WERI-Rb-1 (cell line): Measurements from ENCODE around the gene PPP1R13B.

Experiments used
- DNase-seq: peaks from one replicate; pipeline ENCODE4 v3.0.0-alpha.2; 2020
- H3K27ac ChIP-seq: fragments of 250-450 bp; sonication (Bioruptor Pico); 2 replicates; pipeline ENCODE4 v1.5.1; 2020; ENCODE audit warnings: mild to moderate bottlenecking, moderate library complexity
- H3K27me3 ChIP-seq: fragments of 250-450 bp; sonication (Bioruptor Pico); 2 replicates; pipeline ENCODE4 v1.5.1; 2021; ENCODE audit warnings: mild to moderate bottlenecking, low read depth, moderate library complexity; ENCODE audit not compliant: insufficient read depth, severe bottlenecking
- H3K36me3 ChIP-seq: fragments of 250-450 bp; sonication (Bioruptor Pico); 2 replicates; pipeline ENCODE4 v1.5.1; 2020; ENCODE audit warnings: mild to moderate bottlenecking, moderate library complexity
- H3K4me3 ChIP-seq: 2 replicates; pipeline ENCODE4 v1.5.1; 2011; ENCODE audit warnings: low read depth, mild to moderate bottlenecking, control low read depth, low read length
- H3K9me3 ChIP-seq: fragments of 250-450 bp; sonication (Bioruptor Pico); 2 replicates; pipeline ENCODE4 v1.5.1; 2021; ENCODE audit warnings: mild to moderate bottlenecking, moderate library complexity; ENCODE audit not compliant: severe bottlenecking
- TF ChIP-seq, protein P1 (sequence below): IDR thresholded peaks from 2 replicates; pipeline ENCODE4 v1.5.1; 2011; ENCODE audit warnings: low read depth, mild to moderate bottlenecking, control low read depth, inconsistent platforms, low read length

The PPP1R13B gene

DNA sequence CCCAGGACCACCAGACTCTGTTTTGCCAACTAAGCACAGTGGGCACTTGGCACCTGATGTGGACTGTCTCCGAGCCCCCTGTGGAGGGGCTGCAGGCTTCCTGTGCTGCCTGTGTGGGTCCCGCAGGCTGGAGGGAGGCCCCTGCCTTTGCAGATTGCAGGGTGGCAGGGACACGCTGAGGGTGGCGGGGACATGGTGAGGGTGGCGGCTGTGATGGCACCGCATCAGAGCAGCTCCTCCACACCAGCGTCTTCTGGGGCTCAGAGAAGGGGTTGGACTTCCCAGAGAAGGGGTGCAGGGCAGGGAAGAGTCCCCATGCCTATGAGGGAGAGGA is 123.7 kb downstream of the PPP1R13B start:
- DNase-seq, result no peak
- Histone ChIP-seq H3K9me3 (no peaks in the 10 kb centered on the region), H3K27me3 (no peaks in the 10 kb centered on the region), H3K36me3 (peaks cover 4% of the 10 kb centered on the region), H3K4me3 (no peak overlapping the region), H3K27ac (no peak overlapping the region)
- TF ChIP-seq, protein P1, sequence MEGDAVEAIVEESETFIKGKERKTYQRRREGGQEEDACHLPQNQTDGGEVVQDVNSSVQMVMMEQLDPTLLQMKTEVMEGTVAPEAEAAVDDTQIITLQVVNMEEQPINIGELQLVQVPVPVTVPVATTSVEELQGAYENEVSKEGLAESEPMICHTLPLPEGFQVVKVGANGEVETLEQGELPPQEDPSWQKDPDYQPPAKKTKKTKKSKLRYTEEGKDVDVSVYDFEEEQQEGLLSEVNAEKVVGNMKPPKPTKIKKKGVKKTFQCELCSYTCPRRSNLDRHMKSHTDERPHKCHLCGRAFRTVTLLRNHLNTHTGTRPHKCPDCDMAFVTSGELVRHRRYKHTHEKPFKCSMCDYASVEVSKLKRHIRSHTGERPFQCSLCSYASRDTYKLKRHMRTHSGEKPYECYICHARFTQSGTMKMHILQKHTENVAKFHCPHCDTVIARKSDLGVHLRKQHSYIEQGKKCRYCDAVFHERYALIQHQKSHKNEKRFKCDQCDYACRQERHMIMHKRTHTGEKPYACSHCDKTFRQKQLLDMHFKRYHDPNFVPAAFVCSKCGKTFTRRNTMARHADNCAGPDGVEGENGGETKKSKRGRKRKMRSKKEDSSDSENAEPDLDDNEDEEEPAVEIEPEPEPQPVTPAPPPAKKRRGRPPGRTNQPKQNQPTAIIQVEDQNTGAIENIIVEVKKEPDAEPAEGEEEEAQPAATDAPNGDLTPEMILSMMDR, result no peak

DNA sequence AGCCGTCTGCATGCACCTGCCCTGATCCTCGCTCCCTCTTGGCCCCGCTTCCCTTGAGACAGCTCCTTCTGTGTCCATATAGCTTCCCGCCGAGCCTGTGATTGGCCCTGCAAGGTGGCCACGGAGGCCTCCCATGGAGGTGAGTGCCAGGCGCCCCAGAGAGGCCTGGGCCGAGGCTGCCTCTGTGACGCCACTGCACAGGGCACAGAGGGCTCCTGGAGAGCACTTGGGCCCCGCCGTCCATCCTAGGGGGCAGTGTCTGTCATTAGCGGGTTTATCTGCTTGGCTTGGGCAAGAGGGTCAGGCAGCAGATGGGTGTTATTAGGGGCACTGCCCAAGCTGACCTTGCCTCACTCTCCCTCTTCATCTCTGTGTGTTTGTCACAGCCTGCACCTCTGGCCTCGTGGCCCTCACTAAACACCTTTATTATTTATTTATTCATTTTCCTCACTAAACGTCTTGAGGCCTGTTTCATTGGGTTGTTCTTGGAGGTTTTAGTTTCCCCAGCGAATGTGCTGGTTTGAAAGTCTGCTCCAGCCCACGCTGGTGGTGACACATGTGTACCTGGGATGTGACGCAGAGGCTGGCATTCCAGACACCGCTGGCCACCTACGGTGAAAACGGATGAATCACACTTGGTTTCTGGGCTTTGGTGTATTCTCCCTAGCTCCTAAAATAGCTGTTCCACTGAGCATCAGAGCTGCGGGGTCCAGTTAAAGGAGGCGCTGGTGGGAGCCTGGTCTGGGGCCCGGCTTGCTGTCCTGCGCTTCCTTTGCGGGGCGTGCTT is 125.8 kb downstream of the PPP1R13B start:
- TF ChIP-seq, protein P1, result no peak
- Histone ChIP-seq H3K27ac (no peak overlapping the region), H3K4me3 (no peak overlapping the region), H3K27me3 (no peaks in the 10 kb centered on the region), H3K9me3 (no peaks in the 10 kb centered on the region), H3K36me3 (peaks cover 7% of the 10 kb centered on the region)
- no peak for DNase-seq

DNA sequence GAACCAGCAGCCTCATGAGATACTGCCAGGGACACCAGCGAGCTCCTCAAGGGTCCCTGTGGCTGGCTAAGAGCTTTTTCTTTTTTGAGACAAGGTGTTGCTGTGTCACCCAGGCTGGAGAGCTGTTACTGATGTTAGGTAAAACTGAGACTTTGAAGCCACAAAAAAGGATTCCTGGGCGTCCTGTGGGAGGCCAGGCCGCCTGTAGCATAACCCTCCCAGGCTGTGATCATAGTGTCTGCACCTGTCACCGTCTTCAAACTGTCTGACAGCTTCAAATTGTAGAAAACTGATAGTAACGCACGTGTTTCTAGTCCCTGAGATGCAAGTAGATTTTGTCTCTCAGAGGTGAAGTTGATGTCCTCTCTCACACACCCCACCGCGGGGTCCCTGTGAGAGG is 127.6 kb downstream of the PPP1R13B start:
- no peak overlapping the region for H3K27ac ChIP-seq
- TF ChIP-seq, protein P1, result no peak
- no peaks in the 10 kb centered on the region for H3K9me3 ChIP-seq
- H3K4me3 ChIP-seq, result no peak overlapping the region
- H3K27me3 ChIP-seq, result no peaks in the 10 kb centered on the region
- DNase-seq, result no peak
- peaks cover 7% of the 10 kb centered on the region; the same call in 1 of the 2 replicates for H3K36me3 ChIP-seq

DNA sequence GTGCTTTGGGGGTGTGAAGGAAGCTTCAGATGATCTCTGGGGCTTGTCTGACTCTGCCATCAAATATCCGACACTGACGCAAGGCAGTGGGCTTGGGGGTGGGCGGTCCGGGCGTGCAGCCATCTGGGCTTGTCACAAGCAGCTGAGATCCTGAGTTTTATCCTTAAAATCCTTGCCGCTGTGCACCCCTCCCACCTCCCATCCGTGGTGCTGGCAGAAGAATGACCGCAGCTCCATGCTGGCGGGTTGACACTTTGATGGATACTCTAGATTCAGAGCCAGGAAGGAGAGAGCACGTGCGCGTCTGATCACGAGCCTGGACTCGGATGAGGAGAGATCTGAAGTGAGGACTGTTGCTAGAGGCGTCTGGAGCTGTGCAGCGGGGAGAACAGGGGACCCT is 128.8 kb downstream of the PPP1R13B start:
- peaks cover 13% of the 10 kb centered on the region for H3K36me3 ChIP-seq
- no peak for DNase-seq
- no peak overlapping the region for H3K4me3 ChIP-seq
- H3K27me3 ChIP-seq, result no peaks in the 10 kb centered on the region
- TF ChIP-seq, protein P1, result no peak
- no peaks in the 10 kb centered on the region for H3K9me3 ChIP-seq
- H3K27ac ChIP-seq, result no peak overlapping the region

DNA sequence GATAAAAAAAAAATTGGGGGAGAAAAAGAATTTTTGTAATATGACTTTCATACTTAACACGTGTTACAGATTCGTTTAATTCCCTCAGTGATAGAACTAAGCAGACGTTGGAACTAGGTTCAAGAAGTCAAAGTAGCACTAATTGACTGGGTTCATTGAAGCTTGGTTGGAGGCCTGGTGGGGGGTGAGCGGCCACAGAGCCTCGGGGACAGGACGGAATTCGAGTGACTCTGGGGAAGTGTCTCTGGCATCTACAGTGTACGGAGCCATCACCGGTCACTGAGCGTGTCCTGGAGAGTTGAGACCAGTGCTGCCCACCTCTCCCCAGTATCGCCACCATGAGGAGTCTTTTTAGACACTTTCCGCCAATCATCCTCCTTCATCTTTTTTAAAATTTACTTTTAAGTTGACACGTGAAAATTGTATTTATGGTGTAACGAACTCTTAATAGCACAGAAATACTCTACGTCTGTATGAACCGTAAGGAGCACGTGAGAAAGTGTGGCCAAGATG is 130.4 kb downstream of the PPP1R13B start:
- no peak for DNase-seq
- TF ChIP-seq, protein P1, result no peak
- no peak overlapping the region for H3K27ac ChIP-seq
- H3K9me3 ChIP-seq, result no peaks in the 10 kb centered on the region
- H3K4me3 ChIP-seq, result peak overlapping the region; percentile 69
- H3K27me3 ChIP-seq, result no peaks in the 10 kb centered on the region
- H3K36me3 ChIP-seq, result peaks cover 25% of the 10 kb centered on the region
